Breast epithelium (tissue), 3 donors: Measurements from ENCODE around the gene EIF1AX.

Experiments
- POLR2A ChIP-seq: fragments of 450-650 bp; IDR thresholded peaks from one replicate; pipeline ENCODE4 v1.6.1; 2016; ENCODE audit warnings: antibody characterized with exemption, mild to moderate bottlenecking, moderate library complexity
- TF ChIP-seq, protein P1 (sequence below), 3 donors: fragments of 450-650 bp; IDR thresholded peaks; one replicate each; pipeline ENCODE4 v1.5.1; 2016 to 2017; ENCODE audit warnings: antibody characterized with exemption in 3 of 3, mild to moderate bottlenecking in 3 of 3, moderate library complexity in 3 of 3

DNA sequence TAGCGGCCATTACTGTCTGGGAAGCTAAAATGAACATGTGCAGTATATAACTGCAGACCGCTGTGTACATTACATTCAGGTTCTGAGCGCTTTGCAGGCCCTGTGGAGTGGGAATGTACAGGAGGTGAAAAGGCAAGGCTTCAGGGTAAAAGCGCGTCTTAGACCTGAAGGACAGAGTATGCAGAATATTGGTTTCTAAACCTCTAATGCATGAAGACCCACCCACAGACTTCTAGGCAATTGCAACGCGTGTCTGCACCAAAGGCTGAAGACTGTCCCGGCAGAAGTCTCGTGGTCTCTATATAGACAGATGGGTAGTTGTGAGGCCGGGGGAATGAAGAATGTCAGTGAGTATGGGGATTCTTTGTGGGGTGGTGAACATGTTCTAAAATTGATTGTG lies 30.4 kb downstream of the EIF1AX start:
- no peak for TF ChIP-seq POLR2A
- TF ChIP-seq, protein P1, sequence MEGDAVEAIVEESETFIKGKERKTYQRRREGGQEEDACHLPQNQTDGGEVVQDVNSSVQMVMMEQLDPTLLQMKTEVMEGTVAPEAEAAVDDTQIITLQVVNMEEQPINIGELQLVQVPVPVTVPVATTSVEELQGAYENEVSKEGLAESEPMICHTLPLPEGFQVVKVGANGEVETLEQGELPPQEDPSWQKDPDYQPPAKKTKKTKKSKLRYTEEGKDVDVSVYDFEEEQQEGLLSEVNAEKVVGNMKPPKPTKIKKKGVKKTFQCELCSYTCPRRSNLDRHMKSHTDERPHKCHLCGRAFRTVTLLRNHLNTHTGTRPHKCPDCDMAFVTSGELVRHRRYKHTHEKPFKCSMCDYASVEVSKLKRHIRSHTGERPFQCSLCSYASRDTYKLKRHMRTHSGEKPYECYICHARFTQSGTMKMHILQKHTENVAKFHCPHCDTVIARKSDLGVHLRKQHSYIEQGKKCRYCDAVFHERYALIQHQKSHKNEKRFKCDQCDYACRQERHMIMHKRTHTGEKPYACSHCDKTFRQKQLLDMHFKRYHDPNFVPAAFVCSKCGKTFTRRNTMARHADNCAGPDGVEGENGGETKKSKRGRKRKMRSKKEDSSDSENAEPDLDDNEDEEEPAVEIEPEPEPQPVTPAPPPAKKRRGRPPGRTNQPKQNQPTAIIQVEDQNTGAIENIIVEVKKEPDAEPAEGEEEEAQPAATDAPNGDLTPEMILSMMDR (IDR thresholded peaks at IDR 0.05): no peak
